K562 (cell line): Measurements from ENCODE around the gene RSPH1. TPM values are rescaled to one million over a fixed set of nuclear protein-coding genes. Genes with fewer than 3 reads are reported as not detected.
A peak's percentile ranks its signal among the peaks of the same experiment; 100 is the strongest.

Experiments
- ATAC-seq: fragments of 200-7000 bp; cut with Tn5 transposase; 3 replicates; pipeline ENCODE4 v1.9.1; 2020; ENCODE audit warnings: moderate library complexity
- BruUV-seq: library from RNA; stranded (reverse); fragments of 400-500 nt; replicated peaks from 2 replicates; lab custom pipeline; 2021; lab: Mats Ljungman, UMichigan
- CTCF ChIA-PET: fragments of 300-600 bp; formaldehyde crosslinking; extraction: SDS; loops from one replicate; lab custom pipeline; 2021; ENCODE audit warnings: low intra/inter-chr PET ratio; lab: Yijun Ruan, JAX
- POLR2A ChIA-PET: fragments of 300-600, 350-650 bp; sonication (Branson Sonifier 250); formaldehyde crosslinking; extraction: SDS; loops from one replicate; lab custom pipeline; 2021; ENCODE audit warnings: antibody characterized with exemption, inconsistent platforms; lab: Yijun Ruan, JAX
- DNase-seq, 4 experiments: peaks; one replicate each; pipeline versions ENCODE4 v3.0.0 to v3.0.0-alpha.2; 2011 to 2018; ENCODE audit warnings: low spot score in 3 of 4, mixed read lengths in 3 of 4; ENCODE audit errors: extremely low read depth in 1 of 4
- FAIRE-seq: peaks from 2 replicates; lab custom pipeline; 2011; peaks lifted over from hg19 to GRCh38; lab: Jason Lieb, UNC
- H2AFZ ChIP-seq: 2 replicates; pipeline ENCODE4 v1.6.0; 2011; ENCODE audit warnings: low read depth, low read length, control low read depth, inconsistent platforms
- H3K27ac ChIP-seq: fragments of 200-600 bp; 3 replicates; pipeline ENCODE4 v1.8.0; 2011; ENCODE audit warnings: low read depth, mild to moderate bottlenecking, control low read depth, inconsistent platforms, low read length, moderate library complexity, mixed read lengths; ENCODE audit errors: extremely low read depth
- H3K27me3 ChIP-seq, 2 experiments: fragments of 300-600 bp in 1 of 2; 2 replicates in 1 of 2; 3 replicates in 1 of 2; pipeline versions ENCODE4 v1.6.0 to v1.8.0; 2011; ENCODE audit warnings: inconsistent platforms in 2 of 2, low read length in 2 of 2, mild to moderate bottlenecking in 1 of 2, mixed read lengths in 1 of 2, moderate library complexity in 1 of 2; ENCODE audit not compliant: control insufficient read depth in 2 of 2, insufficient read depth in 2 of 2
- H3K36me3 ChIP-seq: fragments of 300-600 bp; 3 replicates; pipeline ENCODE4 v1.8.0; 2011; ENCODE audit warnings: mild to moderate bottlenecking, low read length, inconsistent platforms; ENCODE audit not compliant: control insufficient read depth, insufficient read depth
- H3K4me1 ChIP-seq, 2 experiments: fragments of 200-600 bp in 1 of 2; replicated peaks in 1 of 2; 2 replicates in 1 of 2; 3 replicates in 1 of 2; pipeline versions ENCODE4 v1.5.1 to v1.8.0; 2011; ENCODE audit warnings: inconsistent platforms in 2 of 2, low read length in 2 of 2, mild to moderate bottlenecking in 1 of 2, mixed read lengths in 1 of 2, moderate library complexity in 1 of 2; ENCODE audit not compliant: control insufficient read depth in 2 of 2, insufficient read depth in 2 of 2
- H3K4me2 ChIP-seq: 2 replicates; pipeline ENCODE4 v1.6.1; 2011; ENCODE audit warnings: low read length, control low read depth, inconsistent platforms, mixed read lengths; ENCODE audit not compliant: insufficient read depth
- H3K4me3 ChIP-seq: fragments of 200-600 bp; sonication (generic), shearing (Covaris generic); 2 replicates; pipeline ENCODE4 v1.5.1; 2016; ENCODE audit warnings: control low read depth, inconsistent platforms
- H3K79me2 ChIP-seq: fragments of 200-600 bp; 3 replicates; pipeline ENCODE4 v1.8.0; 2011; ENCODE audit warnings: low read length, inconsistent platforms; ENCODE audit not compliant: control insufficient read depth, insufficient read depth
- H3K9ac ChIP-seq, 2 experiments: 2 replicates each; pipeline versions ENCODE4 v1.6.0 to v1.6.1; 2011; ENCODE audit warnings: low read depth in 2 of 2, low read length in 2 of 2, control low read depth in 1 of 2, inconsistent platforms in 1 of 2, mild to moderate bottlenecking in 1 of 2, mixed read lengths in 1 of 2; ENCODE audit not compliant: insufficient read depth in 1 of 2
- H3K9me1 ChIP-seq: one replicate; pipeline ENCODE4 v1.6.0; 2011; ENCODE audit warnings: inconsistent platforms, mild to moderate bottlenecking, low read length, moderate library complexity; ENCODE audit not compliant: control insufficient read depth, insufficient read depth
- H3K9me3 ChIP-seq: replicated peaks from 2 replicates; pipeline ENCODE4 v1.5.1; 2011; ENCODE audit warnings: low read depth, low read length, inconsistent platforms; ENCODE audit not compliant: control insufficient read depth, insufficient read depth
- H4K20me1 ChIP-seq: replicated peaks from 2 replicates; pipeline ENCODE4 v1.6.1; 2011; ENCODE audit warnings: low read length, inconsistent platforms, mixed read lengths; ENCODE audit not compliant: control insufficient read depth, insufficient read depth
- BRCA1 ChIP-seq, 2 experiments: fragments of 450-650 bp in 1 of 2; sonication (generic) in 1 of 2; formaldehyde crosslinking in 1 of 2; IDR thresholded peaks; 2 replicates each; pipeline versions ENCODE4 v1.5.0 to v1.6.1; 2017 to 2020; ENCODE audit warnings: mild to moderate bottlenecking in 1 of 2, missing genetic modification reagents in 1 of 2
- HDAC2 ChIP-seq: fragments of 450-650 bp; IDR thresholded peaks from 2 replicates; pipeline ENCODE4 v1.6.1; 2016; ENCODE audit warnings: mild to moderate bottlenecking
- KLF10 ChIP-seq: fragments of 250-450 bp; sonication (Bioruptor Pico); IDR thresholded peaks from 2 replicates; pipeline ENCODE4 v1.6.1; 2021; ENCODE audit warnings: matching md5 sums
- KLF6 ChIP-seq: fragments of 250-450 bp; sonication (Bioruptor Pico); IDR thresholded peaks from 2 replicates; pipeline ENCODE4 v1.4.0; 2020; ENCODE audit warnings: mild to moderate bottlenecking, moderate library complexity, borderline replicate concordance
- MEF2A ChIP-seq: IDR thresholded peaks from 2 replicates; pipeline ENCODE4 v1.6.1; 2011; ENCODE audit warnings: low read depth, mild to moderate bottlenecking, low read length, moderate library complexity; ENCODE audit not compliant: control insufficient read depth
- PHB ChIP-seq: fragments of 250-450 bp; sonication (Bioruptor Pico); IDR thresholded peaks from 2 replicates; pipeline ENCODE4 v1.5.0; 2021
- PTRF ChIP-seq: fragments of 450-650 bp; IDR thresholded peaks from 2 replicates; pipeline ENCODE4 v1.6.1; 2016; ENCODE audit warnings: mild to moderate bottlenecking, missing genetic modification characterization, missing compliant biosample characterization
- TAL1 ChIP-seq: fragments of 450-650 bp; IDR thresholded peaks from 2 replicates; pipeline ENCODE4 v1.6.1; 2016; ENCODE audit warnings: mild to moderate bottlenecking
- XRCC5 ChIP-seq: fragments of 200-400 bp; formaldehyde crosslinking; IDR thresholded peaks from 2 replicates; pipeline ENCODE4 v1.6.1; 2017; ENCODE audit warnings: low read depth, mild to moderate bottlenecking, low read length
- WGBS: fragments of 100-300 bp; shearing (Covaris generic); methylation state at CpG from one replicate; pipeline ENCODE4 v1.1.6; 2016; ENCODE audit warnings: low coverage, mixed read lengths; ENCODE audit not compliant: insufficient coverage; ENCODE audit errors: missing lambda C conversion rate; 5-methylcytosine and 5-hydroxymethylcytosine counted together
- in situ Hi-C: fragments of 300-500 bp; cut with MboI; formaldehyde crosslinking; loops from 4 replicates; pipeline ENCODE4 v1.15.0; 2018; ENCODE audit warnings: inconsistent platforms, mixed read lengths
- intact Hi-C: fragments of 100-400 bp; cut with micrococcal nuclease; formaldehyde crosslinking; loops from 2 replicates; pipeline ENCODE4 v1.14.2; 2022
- polyA plus RNA-seq, 8 experiments: library from polyadenylated mRNA; depleted of rRNA in 4 of 8; stranded (reverse) in 5 of 8; unstranded in 3 of 8; fragments of >200 nt; fragmentation: Nextera tagmentation in 2 of 8; fragmentation: Illumina TruSeq in 1 of 8; extraction: Ambion mirVana in 2 of 8; extraction: Trizol in 1 of 8; gene quantifications; 2 replicates each; pipeline versions ENCODE4 v1.2.1 to v1.2.3, GENCODE V29; 2011 to 2014; ENCODE audit warnings: inconsistent platforms in 1 of 8, missing spikeins in 1 of 8
- total RNA-seq, 7 experiments: library from RNA; depleted of rRNA in 6 of 7; stranded (reverse); fragments of >200 nt in 6 of 7; fragmentation: Illumina TruSeq in 2 of 7; extraction: Trizol in 2 of 7; gene quantifications; 2 replicates each; pipeline versions ENCODE4 v1.2.1 to v1.2.3, GENCODE V29; 2011 to 2021; ENCODE audit warnings: low replicate concordance in 1 of 7
- TF ChIP-seq, protein P1 (sequence below): sonication (generic); formaldehyde crosslinking; IDR thresholded peaks from 2 replicates; pipeline ENCODE4 v1.8.0; 2022; ENCODE audit warnings: mild to moderate bottlenecking, missing genetic modification reagents
- TF ChIP-seq, protein P2 (sequence below): fragments of 250-450 bp; sonication (Bioruptor Pico); IDR thresholded peaks from 2 replicates; pipeline ENCODE4 v1.4.0; 2020; ENCODE audit warnings: mild to moderate bottlenecking, moderate library complexity, borderline replicate concordance
- TF ChIP-seq, protein P3 (sequence below): fragments of 150-350 bp; conservative IDR thresholded peaks from 2 replicates; pipeline ENCODE4 v1.6.1; 2014; ENCODE audit warnings: low read length
- TF ChIP-seq, protein P4 (sequence below): sonication (generic); formaldehyde crosslinking; IDR thresholded peaks from 2 replicates; pipeline ENCODE4 v1.8.1; 2023; ENCODE audit warnings: mild to moderate bottlenecking, missing genetic modification reagents

Gene RSPH1
- total and polyA plus RNA-seq, 9 of the 15 experiments (the other 6 are each of a cell fraction or from before 2014, with no cell fraction given), result 0.17 TPM; not detected in 8

- peaks cover 0 to 4% of the 10 kb centered on the region in 2 experiments; a peak in 2 of 5 replicates for H3K27me3 ChIP-seq
- BruUV-seq, result no TSS peak
- H3K9me3 ChIP-seq, result no peaks in the 10 kb centered on the region
- WGBS, result 25% methylated on average over 3 of the region's 3 CpGs
- H3K36me3 ChIP-seq, result no peaks in the 10 kb centered on the region
- ATAC-seq, result no peak
- H2AFZ ChIP-seq, result no peak overlapping the region
- no peak overlapping the region for H3K9ac ChIP-seq
- no peak overlapping the region for H3K27ac ChIP-seq
- intact Hi-C loops, result no loop called here
- H3K4me3 ChIP-seq, result no peak overlapping the region
- H3K4me2 ChIP-seq, result no peak overlapping the region
- CTCF ChIA-PET, result no interaction called here
- H3K4me1 ChIP-seq, result peaks cover 13 to 19% of the 10 kb centered on the region in 2 experiments; a peak in 4 of 5 replicates
- H3K79me2 ChIP-seq, result no peaks in the 10 kb centered on the region
- no peak for DNase-seq
- peak; percentile 46 for FAIRE-seq
- H4K20me1 ChIP-seq, result no peaks in the 10 kb centered on the region; the same call in 1 of the 2 replicates
- in situ Hi-C loops, result no loop called here
- POLR2A ChIA-PET, result interaction anchor here (0.8 kb wide), 1 partner anchor 11 kb away, joined by 3 read pairs; no protein-coding TSS in a partner anchor
- no peaks in the 10 kb centered on the region for H3K9me1 ChIP-seq
- TF ChIP-seq HDAC2 (peak; percentile 47; the same call in 1 of the 2 replicates), PHB (CRISPR knock-in tag) (no peak), XRCC5 (no peak), MEF2A (no peak), KLF10 (CRISPR knock-in tag) (no peak), KLF6 (no peak), PTRF (no peak), BRCA1 (IDR thresholded peaks at IDR 0.05) (no peak), BRCA1 (CRISPR knock-in tag; IDR thresholded peaks at IDR 0.05) (no peak), TAL1 (no peak)
- TF ChIP-seq, protein P1, sequence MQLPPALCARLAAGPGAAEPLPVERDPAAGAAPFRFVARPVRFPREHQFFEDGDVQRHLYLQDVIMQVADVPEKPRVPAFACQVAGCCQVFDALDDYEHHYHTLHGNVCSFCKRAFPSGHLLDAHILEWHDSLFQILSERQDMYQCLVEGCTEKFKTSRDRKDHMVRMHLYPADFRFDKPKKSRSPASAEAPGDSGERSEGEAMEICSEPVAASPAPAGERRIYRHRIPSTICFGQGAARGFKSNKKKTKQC, result no peak
- TF ChIP-seq, protein P2, sequence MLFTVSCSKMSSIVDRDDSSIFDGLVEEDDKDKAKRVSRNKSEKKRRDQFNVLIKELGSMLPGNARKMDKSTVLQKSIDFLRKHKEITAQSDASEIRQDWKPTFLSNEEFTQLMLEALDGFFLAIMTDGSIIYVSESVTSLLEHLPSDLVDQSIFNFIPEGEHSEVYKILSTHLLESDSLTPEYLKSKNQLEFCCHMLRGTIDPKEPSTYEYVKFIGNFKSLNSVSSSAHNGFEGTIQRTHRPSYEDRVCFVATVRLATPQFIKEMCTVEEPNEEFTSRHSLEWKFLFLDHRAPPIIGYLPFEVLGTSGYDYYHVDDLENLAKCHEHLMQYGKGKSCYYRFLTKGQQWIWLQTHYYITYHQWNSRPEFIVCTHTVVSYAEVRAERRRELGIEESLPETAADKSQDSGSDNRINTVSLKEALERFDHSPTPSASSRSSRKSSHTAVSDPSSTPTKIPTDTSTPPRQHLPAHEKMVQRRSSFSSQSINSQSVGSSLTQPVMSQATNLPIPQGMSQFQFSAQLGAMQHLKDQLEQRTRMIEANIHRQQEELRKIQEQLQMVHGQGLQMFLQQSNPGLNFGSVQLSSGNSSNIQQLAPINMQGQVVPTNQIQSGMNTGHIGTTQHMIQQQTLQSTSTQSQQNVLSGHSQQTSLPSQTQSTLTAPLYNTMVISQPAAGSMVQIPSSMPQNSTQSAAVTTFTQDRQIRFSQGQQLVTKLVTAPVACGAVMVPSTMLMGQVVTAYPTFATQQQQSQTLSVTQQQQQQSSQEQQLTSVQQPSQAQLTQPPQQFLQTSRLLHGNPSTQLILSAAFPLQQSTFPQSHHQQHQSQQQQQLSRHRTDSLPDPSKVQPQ, result no peak
- TF ChIP-seq, protein P3, sequence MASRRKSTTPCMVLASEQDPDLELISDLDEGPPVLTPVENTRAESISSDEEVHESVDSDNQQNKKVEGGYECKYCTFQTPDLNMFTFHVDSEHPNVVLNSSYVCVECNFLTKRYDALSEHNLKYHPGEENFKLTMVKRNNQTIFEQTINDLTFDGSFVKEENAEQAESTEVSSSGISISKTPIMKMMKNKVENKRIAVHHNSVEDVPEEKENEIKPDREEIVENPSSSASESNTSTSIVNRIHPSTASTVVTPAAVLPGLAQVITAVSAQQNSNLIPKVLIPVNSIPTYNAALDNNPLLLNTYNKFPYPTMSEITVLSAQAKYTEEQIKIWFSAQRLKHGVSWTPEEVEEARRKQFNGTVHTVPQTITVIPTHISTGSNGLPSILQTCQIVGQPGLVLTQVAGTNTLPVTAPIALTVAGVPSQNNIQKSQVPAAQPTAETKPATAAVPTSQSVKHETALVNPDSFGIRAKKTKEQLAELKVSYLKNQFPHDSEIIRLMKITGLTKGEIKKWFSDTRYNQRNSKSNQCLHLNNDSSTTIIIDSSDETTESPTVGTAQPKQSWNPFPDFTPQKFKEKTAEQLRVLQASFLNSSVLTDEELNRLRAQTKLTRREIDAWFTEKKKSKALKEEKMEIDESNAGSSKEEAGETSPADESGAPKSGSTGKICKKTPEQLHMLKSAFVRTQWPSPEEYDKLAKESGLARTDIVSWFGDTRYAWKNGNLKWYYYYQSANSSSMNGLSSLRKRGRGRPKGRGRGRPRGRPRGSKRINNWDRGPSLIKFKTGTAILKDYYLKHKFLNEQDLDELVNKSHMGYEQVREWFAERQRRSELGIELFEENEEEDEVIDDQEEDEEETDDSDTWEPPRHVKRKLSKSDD, result no peak
- TF ChIP-seq, protein P4, sequence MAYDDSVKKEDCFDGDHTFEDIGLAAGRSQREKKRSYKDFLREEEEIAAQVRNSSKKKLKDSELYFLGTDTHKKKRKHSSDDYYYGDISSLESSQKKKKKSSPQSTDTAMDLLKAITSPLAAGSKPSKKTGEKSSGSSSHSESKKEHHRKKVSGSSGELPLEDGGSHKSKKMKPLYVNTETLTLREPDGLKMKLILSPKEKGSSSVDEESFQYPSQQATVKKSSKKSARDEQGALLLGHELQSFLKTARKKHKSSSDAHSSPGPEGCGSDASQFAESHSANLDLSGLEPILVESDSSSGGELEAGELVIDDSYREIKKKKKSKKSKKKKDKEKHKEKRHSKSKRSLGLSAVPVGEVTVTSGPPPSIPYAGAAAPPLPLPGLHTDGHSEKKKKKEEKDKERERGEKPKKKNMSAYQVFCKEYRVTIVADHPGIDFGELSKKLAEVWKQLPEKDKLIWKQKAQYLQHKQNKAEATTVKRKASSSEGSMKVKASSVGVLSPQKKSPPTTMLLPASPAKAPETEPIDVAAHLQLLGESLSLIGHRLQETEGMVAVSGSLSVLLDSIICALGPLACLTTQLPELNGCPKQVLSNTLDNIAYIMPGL, result no peak
Measured at GRCh38 chr21:42434884-42435283, 61.1 kb downstream of the RSPH1 start.
